ENCODE results near the gene SYNPO2.

- TF ChIP-seq CTCF (conservative IDR thresholded peaks at IDR 0.05; ENCODE audit: low read depth, low read length), result no peak
- no peak for TF ChIP-seq EZH2 (IDR thresholded peaks at IDR 0.05; ENCODE audit: low read length, unreplicated experiment)
Measured at GRCh38 chr4:119053245-119053644, 164.6 kb downstream of the SYNPO2 start.
